HCT116 (cell line): ENCODE data around the gene TMIGD3.

Experiments used
- CTCF ChIP-seq, 3 experiments: fragments of 200-600 bp in 1 of 3; sonication (generic) in 1 of 3; IDR thresholded peaks in 2 of 3; conservative IDR thresholded peaks in 1 of 3; 2 replicates each; pipeline ENCODE4 v1.5.1; 2012 to 2017; ENCODE audit warnings: low read depth in 2 of 3, low read length in 2 of 3, antibody characterized with exemption in 1 of 3, borderline replicate concordance in 1 of 3, control low read depth in 1 of 3, mild to moderate bottlenecking in 1 of 3, mixed read lengths in 1 of 3, mixed run types in 1 of 3, moderate library complexity in 1 of 3; ENCODE audit not compliant: insufficient read depth in 1 of 3
- EZH2 ChIP-seq: fragments of 200-600 bp; sonication (generic); IDR thresholded peaks from 2 replicates; pipeline ENCODE4 v1.6.1; 2017; ENCODE audit warnings: antibody characterized with exemption, mixed run types
- POLR2A ChIP-seq: IDR thresholded peaks from 2 replicates; pipeline ENCODE4 v1.7.0; 2011; ENCODE audit warnings: borderline replicate concordance; ENCODE audit not compliant: insufficient read depth, insufficient read length; ENCODE audit errors: extremely low read depth
- POLR2AphosphoS5 ChIP-seq: IDR thresholded peaks from 2 replicates; pipeline ENCODE4 v1.6.1; 2011; ENCODE audit warnings: mild to moderate bottlenecking, low read depth, low read length, moderate library complexity
- SRF ChIP-seq: IDR thresholded peaks from 2 replicates; pipeline ENCODE4 v1.6.1; 2012; ENCODE audit warnings: low read depth

DNA sequence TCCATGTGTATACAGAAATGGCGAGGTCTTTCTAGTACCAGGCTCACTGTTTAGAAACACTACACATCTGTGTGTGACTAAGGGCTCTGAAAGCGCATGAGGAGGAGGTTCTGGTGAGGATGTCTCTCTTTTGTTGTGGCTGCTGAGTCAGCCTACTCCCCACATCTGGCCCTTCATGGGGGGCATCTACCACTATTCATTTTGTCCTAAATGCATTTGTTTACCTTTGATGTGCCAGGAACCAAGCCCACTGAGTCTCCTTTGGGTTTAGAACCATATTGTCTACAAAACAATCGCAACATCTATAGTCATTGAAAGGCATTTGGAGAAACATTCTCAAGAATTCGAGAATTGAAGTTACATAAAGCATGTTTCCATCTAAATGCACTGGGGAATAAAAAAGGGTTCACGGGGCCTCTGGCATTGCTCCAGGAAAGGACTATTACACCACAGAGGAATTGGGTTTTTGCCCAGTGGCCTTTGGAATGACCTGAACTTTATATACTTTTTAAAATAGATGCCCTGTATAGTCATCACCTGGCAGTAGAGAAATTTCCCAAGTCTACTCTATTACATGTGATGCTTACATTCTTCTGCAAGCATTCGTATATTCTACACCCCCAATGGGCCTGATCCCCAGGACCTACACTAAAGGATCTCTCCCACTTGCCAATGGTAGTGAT, 35.1 kb upstream of the TMIGD3 start:
- TF ChIP-seq POLR2A (no peak), CTCF (IDR thresholded peaks at IDR 0.05 in 2 of 3, conservative IDR thresholded peaks at IDR 0.05 in 1 of 3; ENCODE audit: borderline replicate concordance in 1 of 3, insufficient read depth in 1 of 3, low read depth in 2 of 3, low read length in 2 of 3) (no peak), EZH2 (no peak), SRF (no peak), POLR2AphosphoS5 (no peak)
